HG03565 (cell line): ENCODE results near the gene SLC2A6.

Source experiments
- ATAC-seq: cut with Tn5 transposase; IDR thresholded peaks from one replicate; pipeline ENCODE4 v1.9.1; 2021; ENCODE audit warnings: mild to moderate bottlenecking, moderate library complexity; ENCODE audit not compliant: unreplicated experiment

The SLC2A6 gene

GRCh38 chr9:133441571-133441970 is 37.3 kb downstream of the SLC2A6 start:
- ATAC-seq = no peak

- peak; percentile 53 for ATAC-seq
Observed at GRCh38 chr9:133440874-133441273, 38.0 kb downstream of the SLC2A6 start.

- ATAC-seq = no peak
Observed at GRCh38 chr9:133439337-133439736, 39.6 kb downstream of the SLC2A6 start.

GRCh38 chr9:133437753-133438531 is 41.0 kb downstream of the SLC2A6 start:
- ATAC-seq = no peak

GRCh38 chr9:133436681-133437080 is 42.2 kb downstream of the SLC2A6 start:
- no peak for ATAC-seq

GRCh38 chr9:133433351-133433843 is 45.5 kb downstream of the SLC2A6 start:
- ATAC-seq = no peak

DNA sequence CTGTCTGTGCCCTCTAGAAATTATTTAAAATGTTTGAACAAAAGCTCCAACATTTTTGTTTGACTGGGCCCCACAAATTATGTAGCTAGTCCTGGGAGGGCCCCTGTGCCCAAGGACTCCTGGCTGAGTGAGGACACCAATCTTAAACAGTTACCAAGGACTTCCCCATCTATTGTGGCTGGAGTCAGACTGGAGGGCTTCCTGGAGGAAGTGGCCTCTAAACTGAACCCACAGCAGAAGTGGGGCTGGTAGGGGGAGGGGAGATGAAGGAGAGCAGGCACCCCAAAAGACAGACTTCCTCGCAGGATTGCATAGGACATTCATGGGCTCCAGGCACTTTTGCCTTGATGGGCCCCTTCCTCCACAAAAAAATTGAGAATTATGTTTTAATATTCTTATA is 48.7 kb downstream of the SLC2A6 start:
- ATAC-seq = no peak

DNA sequence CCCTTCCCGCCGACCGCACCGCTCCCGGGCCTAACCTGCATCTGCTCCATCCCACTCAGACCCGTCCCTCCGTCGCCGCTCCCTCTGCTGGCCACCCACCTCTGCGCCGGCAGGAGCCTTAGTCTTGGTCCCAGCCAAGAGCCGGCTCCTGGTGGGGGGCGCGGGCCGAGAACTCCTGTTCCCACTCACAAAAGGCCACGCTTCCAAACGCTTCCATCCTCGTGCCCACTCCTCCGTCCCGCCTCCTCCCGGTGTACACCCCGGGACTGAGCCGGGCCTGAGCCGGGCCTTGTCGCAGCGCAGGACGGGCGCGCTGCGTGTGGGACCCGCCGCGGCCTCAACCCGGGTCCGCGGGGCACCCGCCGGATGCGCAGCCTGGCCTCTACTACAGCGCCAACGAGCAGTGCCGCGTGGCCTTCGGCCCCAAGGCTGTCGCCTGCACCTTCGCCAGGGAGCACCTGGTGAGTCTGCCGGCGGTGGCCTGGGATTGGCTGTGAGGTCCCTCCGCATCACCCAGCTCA is 49.2 kb downstream of the SLC2A6 start:
- ATAC-seq = no peak

GRCh38 chr9:133429214-133429613 is 49.7 kb downstream of the SLC2A6 start:
- ATAC-seq = no peak

- no peak for ATAC-seq
Observed at GRCh38 chr9:133428617-133429101, 50.2 kb downstream of the SLC2A6 start.

GRCh38 chr9:133427658-133428348 is 51.1 kb downstream of the SLC2A6 start:
- no peak for ATAC-seq

DNA sequence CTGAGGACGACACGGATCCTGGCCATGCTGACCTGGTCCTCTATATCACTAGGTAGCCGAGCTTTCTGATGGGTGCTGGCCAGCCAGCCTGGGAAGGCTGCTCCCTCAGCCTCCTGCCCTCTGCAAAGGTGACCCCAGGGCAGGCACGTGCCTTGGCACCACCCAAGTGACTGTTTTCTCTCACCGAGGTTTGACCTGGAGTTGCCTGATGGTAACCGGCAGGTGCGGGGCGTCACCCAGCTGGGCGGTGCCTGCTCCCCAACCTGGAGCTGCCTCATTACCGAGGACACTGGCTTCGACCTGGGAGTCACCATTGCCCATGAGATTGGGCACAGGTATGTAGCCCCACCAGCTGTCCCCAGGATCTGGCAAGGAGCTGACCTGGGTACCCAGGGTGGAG is 52.9 kb downstream of the SLC2A6 start:
- ATAC-seq = no peak

GRCh38 chr9:133425049-133425632 is 53.8 kb downstream of the SLC2A6 start:
- no peak for ATAC-seq

DNA sequence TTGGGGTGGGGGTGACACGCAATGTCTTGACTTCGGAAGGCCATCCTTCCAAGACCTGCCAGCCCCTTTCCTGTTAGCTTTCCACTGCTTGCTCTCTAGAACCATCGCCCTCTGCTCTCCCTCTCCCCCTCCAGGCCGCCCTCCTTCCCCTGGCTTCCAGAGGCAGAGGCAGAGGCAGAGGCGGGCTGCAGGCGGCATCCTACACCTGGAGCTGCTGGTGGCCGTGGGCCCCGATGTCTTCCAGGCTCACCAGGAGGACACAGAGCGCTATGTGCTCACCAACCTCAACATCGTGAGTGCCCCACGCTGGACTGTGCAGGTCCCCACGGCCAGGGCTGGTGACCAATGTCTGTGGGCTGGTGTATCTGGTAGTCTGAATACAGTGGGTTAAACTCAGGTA is 54.7 kb downstream of the SLC2A6 start:
- no peak for ATAC-seq

DNA sequence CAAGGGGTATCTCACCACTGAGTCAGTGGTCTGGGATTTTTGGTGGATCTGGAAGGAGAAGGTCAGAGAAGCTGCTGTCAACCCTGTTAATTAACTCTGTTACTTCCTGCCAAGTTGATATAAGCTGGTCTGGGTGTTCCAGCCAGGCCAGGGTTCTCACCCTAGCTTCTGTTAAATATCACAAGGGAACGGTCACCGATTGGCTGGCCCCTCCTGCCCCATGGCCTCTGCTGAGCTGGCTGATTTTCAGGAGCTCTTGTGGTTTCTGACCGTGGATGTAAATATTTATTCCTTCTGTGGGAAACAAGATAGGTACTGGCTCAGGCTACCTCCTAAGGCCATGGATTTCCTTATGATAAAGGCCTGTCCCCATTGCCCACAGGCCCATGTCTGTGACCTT is 55.7 kb downstream of the SLC2A6 start:
- ATAC-seq = no peak

GRCh38 chr9:133421615-133422542 is 57.0 kb downstream of the SLC2A6 start, which contains the start of gene ADAMTS13:
ADAMTS13 (plus strand) TSS chr9:133422367; CDS start chr9:133422444, 77 bp downstream.
- ATAC-seq = no peak
